GM21381 (cell line): ENCODE measurements around the gene CD2.
"Not testable (repeated sequence)": the region's sequence is repeated elsewhere in the genome, so short reads cannot be mapped to it uniquely, and the experiment has no call there.

Experiments
- ATAC-seq: cut with Tn5 transposase; IDR thresholded peaks from one replicate; pipeline ENCODE4 v1.9.1; 2021; ENCODE audit warnings: mild to moderate bottlenecking, moderate library complexity; ENCODE audit not compliant: unreplicated experiment

Gene CD2

DNA sequence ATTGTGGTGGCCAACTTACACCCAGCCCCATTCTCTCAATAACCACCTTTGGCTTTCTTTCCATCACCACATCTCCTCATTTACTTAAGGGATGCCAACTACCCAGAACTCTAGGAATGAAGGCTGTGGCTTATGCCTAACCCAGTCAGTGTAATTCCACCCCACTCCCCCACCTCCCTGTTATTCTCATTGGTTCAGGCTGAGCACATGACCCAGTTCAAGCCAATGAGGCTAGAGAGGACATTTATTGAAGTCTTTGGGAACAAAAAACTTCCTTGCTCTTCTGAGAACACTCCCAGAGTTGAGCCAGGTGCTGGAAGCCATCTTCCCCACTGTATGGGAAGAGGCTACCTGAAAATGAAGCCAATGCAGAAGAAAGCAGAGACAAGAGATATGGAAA is 22.8 kb upstream of the CD2 start:
- no peak for ATAC-seq

GRCh38 chr1:116732726-116733125 is 21.5 kb upstream of the CD2 start:
- ATAC-seq = no peak

- no peak for ATAC-seq
These were observed 20.5 kb upstream of the CD2 start for GRCh38 chr1:116733476-116734365.

- no peak for ATAC-seq
These were observed 19.0 kb upstream of the CD2 start for GRCh38 chr1:116735246-116735645.

DNA sequence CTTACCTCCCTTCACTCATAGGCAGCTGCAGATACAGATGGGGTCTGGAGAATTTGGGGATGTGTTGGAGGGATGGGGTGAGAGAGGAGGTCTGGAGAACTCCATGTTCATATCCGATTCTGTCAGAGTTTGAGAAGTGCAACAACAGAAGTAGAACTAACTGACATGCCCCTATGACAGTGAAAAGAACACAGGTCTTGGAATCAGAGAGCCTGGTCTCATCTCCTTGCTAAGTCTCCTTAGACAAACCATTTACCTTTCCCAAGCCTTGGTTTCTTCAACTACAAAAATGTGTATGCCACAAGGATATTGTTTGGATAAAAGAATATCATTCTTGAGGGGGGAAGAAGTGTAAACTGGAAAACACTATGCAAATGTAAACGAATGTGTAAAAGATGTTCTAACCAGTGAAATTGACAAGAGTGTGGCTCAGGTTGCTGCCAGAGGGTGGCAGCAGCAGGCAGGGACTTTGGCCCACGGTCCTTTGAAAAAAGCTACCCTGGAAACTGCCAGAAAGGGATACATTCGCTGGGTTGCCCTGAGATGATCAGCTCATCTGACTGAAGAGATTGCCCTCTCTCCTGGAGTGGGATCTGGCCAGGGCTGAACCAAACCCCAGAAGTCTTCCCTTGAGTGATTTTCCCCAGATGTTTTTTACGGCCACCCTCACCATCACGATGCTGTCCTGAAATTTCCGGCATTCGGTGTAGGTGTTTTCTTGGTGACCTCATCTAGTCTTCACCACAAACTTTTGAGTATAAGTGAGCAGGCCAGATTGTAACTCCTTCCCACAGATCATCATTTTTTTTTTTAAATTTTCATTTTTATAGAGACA is 17.0 kb upstream of the CD2 start:
- peak; percentile 35 for ATAC-seq

GRCh38 chr1:116737855-116738321 is 16.3 kb upstream of the CD2 start:
- ATAC-seq = peak; percentile 38

GRCh38 chr1:116738673-116739370 is 15.4 kb upstream of the CD2 start:
- ATAC-seq = peak; percentile 56

- no peak for ATAC-seq
These were observed 14.7 kb upstream of the CD2 start for GRCh38 chr1:116739371-116740012.

GRCh38 chr1:116740296-116740695 is 13.9 kb upstream of the CD2 start:
- no peak for ATAC-seq

- no peak for ATAC-seq
These were observed 13.5 kb upstream of the CD2 start for GRCh38 chr1:116740746-116741145.

- ATAC-seq = no peak
These were observed 12.2 kb upstream of the CD2 start for GRCh38 chr1:116741836-116742565.

- no peak for ATAC-seq
These were observed 10.7 kb upstream of the CD2 start for GRCh38 chr1:116743535-116743934.

DNA sequence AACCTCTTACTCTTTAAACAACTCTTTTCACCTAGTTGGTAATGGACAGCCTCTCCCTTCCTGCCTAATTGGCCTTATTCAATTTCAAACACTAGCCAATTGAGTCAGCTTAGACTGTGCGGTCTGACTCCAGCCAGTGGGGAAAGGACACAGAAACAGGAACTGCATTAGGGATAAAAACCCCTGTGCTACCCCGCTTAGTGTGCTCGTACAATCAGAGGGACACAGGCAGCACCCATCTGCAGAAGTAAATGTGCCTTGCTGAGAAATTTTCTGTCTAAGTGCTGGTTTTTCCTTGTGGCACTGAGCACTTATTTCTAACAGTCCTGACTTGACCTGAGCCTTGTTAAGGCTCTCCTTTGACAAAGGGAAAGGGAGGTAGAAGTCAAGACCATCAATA is 6.0 kb upstream of the CD2 start:
- ATAC-seq = no peak

DNA sequence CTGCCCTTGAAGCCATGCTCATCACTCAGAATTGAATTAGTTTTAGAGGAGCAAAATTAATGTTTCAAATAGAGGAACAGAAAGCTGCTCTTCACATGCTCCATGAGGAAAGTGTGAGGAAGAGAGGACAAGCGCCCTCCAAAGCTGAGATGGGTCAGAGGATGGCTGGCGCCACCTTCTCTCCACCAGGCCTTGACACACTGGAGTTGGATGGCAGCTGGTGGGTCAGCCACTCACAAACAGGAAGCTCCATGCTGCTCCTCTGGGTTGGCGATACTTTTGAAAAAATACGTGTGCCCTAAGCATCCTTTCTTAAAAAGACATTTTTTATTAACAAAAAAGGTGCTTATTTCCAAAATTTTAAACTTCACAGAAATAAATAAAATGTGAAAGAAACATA is 3.1 kb upstream of the CD2 start:
- ATAC-seq = no peak

GRCh38 chr1:116751621-116752020 is 2.6 kb upstream of the CD2 start:
- ATAC-seq = no peak

DNA sequence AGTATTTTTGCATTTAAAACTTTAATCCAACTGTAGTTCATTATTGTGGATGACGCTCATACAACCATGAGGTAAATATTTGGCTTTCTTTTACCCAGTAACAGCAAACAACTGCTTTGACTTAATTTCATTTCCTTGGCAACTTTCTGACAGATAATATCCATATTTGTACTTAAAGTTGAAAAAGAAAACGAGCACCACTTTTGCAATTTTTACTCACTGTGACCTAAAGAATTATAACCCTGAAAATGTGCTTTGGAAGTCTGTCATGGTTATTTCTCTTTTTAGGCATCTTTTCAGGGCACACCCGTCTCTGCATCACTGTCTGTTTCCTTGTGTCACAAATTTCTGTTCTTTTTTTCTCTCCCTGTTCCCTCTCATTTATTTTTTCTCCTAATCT is 918 bp upstream of the CD2 start:
- no peak for ATAC-seq

DNA sequence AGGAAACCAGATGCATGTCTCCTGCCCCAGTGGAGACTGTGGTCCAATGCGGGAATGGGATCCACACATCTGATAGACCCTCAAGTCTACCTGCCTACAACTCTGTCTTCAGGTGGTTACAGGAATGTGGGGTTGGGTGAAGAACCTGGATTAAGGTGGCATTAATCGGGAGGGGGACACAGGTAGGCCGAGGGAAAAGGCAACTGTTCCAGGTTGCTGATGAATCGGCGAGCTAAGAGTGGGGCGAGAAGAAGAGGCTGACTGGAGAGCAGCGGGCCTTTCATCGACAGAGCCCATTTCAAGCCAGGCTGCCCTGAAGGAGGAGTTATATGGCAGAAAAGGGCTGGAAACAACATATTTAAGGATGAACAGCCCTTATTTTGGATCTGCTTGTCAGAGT is 836 bp downstream of the CD2 start:
- ATAC-seq = no peak

DNA sequence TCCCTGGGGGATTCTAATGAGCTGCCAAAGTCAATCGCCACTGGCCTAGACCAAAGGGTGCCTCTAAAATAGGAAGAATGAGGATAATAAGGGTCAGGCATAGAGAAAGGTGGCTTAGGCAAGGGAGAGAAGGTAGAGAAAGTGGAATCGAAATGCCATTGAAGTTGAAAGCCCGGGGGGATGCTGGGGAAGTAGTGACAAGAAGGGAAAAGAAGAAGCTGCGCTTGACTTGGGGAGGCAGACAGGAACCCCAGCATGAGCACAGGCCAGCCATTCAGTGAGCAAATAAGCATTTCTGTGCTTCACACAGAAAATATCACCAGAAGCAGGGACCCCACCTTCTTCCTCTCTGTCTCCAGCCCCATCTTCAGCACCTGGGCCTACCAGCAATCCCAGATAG is 1.5 kb downstream of the CD2 start:
- no peak for ATAC-seq

- not testable (repeated sequence) for ATAC-seq
These were observed 1.9 kb downstream of the CD2 start for GRCh38 chr1:116756092-116756491.

DNA sequence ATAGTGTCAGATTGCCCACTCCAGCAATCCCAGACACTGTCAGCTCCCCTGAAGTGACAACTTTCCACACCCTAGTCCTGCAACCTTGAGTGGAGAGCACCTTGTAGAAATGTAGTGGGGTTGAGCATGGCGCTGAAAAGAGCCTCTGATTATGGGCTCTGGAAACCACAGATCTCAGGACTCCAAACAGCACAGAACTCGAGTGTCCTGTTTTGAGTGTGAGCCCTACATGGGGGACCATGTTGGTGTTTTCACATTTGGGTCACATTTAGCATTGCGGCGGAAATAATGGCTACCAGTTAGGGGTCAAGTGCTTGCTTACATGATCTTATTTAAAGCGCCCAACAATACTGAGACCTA is 4.2 kb downstream of the CD2 start:
- ATAC-seq = not testable (repeated sequence)
